G401 (cell line): ENCODE measurements around the gene CRLF1. TPM values are rescaled to one million over a fixed set of nuclear protein-coding genes. Genes with fewer than 3 reads are reported as not detected.
"Not testable (repeated sequence)": the region's sequence is repeated elsewhere in the genome, so short reads cannot be mapped to it uniquely, and the experiment has no call there.

Experiments used
- DNase-seq: peaks from one replicate; pipeline ENCODE4 v3.0.0-alpha.2; 2015; ENCODE audit warnings: low spot score
- in situ Hi-C: cut with HindIII; loops from 2 replicates; pipeline ENCODE4 v1.10.0; 2016; ENCODE audit warnings: low sequenced_read_pairs, mixed read lengths
- total RNA-seq: library from RNA; depleted of rRNA; stranded (reverse); fragments of >200 nt; shearing (Covaris generic); gene quantifications from 2 replicates; pipeline ENCODE4 v1.2.3, GENCODE V29; 2014

Gene CRLF1
- total RNA-seq, 1 experiment from 2014 or later, result 148 TPM

DNA sequence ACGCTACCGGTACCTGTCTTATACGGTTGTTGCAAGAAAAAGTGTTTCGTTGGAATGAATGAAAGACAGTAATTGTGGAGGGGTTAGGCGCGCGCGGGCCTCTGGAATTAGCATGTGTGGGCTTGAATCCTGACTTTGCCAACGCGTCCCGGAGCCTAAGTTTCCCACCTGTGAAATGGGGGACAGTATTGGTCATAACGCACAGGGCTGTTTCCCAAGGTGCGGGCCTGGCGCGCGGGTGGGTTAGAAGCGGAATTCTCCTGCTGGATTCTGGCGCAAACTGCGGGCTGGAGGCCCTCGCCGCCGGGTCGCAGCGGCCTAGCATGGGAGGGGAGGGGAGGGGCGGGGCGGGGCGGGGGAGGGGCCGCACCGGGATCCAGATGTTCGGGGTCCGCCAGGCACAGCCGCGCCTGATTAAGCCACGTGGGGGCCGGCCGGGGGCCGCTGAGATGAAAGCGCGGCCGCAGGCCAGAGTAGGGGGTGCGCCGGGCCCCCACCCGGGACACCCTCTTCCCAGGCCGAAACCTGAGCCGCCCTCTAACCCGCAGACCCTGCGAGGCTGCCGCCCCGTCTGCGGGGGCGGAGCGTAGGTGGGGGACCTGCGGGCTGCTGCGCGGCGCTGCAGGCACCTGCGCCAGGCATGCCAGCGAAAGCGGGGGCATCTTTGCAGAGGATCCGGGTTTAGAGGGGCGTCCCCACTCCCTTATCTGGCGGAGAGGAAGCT lies 4.9 kb upstream of the CRLF1 start:
- in situ Hi-C loops, result no loop called here
- no peak for DNase-seq

DNA sequence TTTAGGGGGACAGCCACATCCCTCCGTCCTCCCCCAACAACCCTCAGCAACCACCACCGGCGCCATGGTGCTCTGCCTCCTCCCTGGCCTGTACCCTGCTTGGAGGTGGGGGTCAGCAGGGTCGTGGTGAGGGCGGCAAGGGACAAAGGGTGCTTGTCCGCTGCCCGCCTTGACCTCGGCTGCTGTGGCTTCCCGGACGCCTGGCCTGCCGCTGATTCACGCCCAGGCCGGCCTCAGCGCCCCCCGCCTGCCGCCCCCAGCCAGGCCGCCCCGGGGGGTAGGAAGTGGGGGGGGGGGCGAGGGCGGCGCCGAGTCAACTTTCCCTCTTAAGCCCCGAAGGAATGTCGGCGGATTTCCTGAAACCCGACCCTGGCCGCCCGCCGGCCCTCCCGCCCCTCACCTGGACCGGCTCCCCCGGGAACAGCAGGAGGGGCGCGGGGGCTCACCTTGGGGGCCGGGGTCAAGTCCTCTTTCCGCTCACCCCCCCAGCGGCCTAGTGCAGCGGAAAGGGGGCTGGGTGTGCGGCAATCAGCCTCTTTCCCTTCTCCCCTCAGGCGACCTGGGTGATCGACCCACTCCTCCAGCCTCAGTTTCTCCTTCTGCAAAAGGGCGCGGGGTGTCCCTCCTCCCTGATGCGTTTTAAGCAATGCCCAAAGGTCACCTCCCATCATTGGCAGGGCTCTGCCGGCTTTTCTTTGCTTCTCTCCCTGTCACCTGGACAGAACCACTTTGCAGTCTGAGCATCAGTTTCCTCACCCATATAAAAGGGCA lies 4.1 kb upstream of the CRLF1 start:
- no peak for DNase-seq
- in situ Hi-C loops, result no loop called here

- in situ Hi-C loops, result no loop called here
- DNase-seq, result no peak
Observed at GRCh38 chr19:18610245-18610555, 3.6 kb upstream of the CRLF1 start.

- in situ Hi-C loops, result no loop called here
- no peak for DNase-seq
Observed at GRCh38 chr19:18609717-18610051, 3.1 kb upstream of the CRLF1 start.

DNA sequence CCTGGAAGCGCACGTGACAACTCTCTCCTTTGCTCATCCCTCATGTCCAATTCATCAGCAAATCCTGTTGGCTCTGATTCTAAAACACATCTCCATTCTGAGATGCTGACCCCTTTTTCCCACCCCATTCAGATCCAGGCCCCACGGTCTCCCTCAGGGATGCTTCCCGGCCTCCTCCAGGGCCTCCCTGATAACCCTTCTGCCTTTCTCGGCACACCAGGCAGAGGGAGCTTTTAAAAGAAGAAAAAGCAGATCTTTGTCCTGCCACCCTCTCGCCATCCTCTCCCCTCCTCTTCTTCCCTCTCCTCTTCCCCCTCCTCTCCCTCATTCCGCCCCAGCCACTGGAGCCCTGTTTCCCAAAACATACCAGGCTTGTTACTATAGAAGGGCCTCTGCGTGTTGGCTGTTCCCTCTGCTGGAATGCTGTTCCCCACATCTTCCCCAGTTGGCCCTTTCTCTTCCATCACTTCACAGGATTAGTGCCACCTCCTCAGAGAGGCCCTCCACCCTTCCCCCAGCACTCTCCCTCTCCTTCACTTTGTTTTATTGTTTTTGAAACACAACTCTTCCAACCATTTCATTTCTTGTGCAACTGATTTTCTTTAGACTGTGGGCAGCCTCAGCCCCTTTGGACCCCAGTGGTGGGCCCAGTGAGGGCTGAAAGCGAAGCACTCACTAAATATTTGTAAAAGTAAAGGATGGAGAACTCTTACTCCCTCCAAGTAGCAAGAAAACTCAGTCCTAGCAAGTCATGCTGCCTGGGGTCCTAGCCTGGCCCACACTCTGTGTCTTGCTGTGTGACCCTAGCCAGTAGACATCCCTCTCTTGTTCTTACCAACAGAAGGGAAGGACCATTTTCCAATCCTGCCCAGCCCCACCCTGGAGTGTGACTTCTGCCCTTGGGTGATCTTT lies 2.5 kb upstream of the CRLF1 start:
- DNase-seq, result no peak
- in situ Hi-C loops, result no loop called here

DNA sequence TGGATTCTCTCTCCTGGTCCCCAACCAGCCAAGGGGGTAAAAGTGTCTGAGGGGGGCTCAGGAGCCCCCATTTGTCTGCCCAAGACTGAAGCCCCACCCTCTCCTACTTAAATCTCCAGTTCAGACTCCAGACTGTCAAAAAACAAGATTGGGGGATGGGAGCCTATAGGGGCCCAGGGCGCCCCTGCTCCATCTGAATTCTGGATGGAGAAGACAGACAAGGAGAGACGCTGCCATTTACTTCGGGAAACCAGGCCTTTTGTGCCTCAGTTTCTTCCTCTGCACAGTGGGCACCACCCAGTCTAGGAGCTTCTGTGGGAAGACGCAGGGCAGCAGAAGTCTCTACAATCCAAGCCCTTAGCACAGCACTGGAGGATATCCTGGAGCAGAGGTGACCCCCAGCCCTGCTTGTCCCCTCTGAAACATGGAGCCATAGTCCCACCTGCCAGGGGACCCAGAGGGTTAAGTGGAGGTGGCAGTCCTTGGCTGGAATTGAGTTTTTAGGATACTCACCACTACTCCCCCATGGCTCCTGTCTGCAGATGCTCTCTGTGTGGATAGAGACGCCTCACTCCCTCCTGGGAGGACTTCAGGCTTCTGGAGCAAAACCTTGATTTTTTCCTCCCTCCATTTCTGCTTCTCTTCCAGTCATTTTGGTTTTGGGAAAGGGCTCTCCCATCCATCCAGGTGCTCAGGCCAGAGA lies 1.7 kb upstream of the CRLF1 start:
- in situ Hi-C loops, result no loop called here
- DNase-seq, result no peak

- no peak for DNase-seq
- in situ Hi-C loops, result no loop called here
Observed at GRCh38 chr19:18607226-18608101, 865 bp upstream of the CRLF1 start.

DNA sequence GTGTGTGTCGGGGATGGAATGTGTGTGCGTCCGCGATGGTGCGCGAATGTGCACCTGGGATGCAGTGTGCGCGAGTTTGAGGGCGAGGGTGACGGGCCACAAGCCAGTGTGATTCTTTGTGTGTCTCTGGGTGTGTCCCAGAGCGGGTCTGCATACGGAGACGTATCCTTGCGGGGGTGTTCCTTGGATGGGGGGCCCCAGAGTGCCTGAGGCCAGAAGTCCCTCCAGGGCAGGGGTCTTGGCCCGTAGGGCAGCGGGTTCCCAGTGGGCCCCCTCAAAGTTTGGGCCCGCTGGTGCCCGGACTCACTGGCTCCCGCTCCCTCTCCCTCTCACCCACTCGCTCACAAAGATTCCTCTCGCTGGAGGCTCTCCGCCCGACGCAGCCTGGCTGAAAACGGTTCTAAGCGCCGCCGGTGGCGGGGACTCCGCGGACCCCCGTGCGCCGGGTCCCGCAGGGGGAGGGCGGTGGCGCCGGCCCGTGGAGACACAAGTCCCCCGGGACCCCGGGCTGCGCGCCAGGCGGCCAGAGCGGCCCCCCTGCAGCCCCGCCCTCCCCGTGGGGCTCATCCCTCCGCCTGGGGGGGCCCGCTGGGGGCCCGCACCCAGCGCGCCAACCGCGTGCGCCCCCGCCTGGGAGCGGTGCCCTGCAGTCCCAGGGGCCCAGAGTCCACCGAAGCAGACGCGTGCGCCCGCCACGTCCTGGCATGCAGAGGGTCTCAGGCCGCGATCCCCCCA lies 886 bp downstream of the CRLF1 start:
- in situ Hi-C loops, result no loop called here
- DNase-seq, result no peak

- no peak for DNase-seq
- in situ Hi-C loops, result no loop called here
Observed at GRCh38 chr19:18605196-18605545, 1.4 kb downstream of the CRLF1 start.

DNA sequence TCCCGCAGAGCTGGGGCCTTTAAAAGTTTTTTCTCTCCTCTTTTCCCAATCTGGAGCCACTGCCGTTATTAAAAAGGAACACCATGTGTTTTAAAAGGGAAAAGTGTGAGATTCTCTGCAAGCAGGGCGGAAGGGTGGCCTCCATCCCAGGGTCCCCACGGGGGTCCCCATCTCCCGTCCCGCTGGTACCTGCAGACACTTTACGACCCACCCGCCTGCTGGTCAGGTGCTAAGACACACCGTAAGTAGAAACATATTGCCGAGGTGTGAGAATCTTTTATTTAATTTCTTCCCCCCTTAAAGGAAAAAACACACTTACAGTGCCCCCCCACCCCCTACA lies 1.8 kb downstream of the CRLF1 start:
- in situ Hi-C loops, result no loop called here
- no peak for DNase-seq

- no peak for DNase-seq
- in situ Hi-C loops, result no loop called here
Observed at GRCh38 chr19:18603958-18604819, 2.4 kb downstream of the CRLF1 start.

GRCh38 chr19:18603255-18603957 lies 3.2 kb downstream of the CRLF1 start:
- no peak for DNase-seq
- in situ Hi-C loops, result no loop called here

DNA sequence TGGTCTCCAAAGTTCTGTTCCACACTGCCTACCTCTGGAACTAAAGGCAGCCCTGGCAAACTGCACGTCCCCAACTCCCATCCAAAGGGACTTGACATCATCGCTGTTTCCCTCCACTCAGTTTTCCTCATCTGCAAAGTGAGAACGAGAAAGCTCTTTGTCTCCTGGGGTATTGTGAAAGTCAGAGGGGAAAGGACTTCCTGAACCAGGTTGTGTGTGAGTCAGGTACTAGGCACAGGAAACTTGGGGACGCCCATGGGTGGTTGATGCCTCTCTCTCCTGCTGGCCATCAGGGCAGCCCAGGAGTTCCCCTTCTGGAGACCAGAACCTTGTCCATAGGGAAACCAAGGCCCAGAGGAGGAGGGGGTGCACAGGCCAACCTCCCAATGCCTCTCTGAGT lies 4.7 kb downstream of the CRLF1 start:
- in situ Hi-C loops, result no loop called here

DNA sequence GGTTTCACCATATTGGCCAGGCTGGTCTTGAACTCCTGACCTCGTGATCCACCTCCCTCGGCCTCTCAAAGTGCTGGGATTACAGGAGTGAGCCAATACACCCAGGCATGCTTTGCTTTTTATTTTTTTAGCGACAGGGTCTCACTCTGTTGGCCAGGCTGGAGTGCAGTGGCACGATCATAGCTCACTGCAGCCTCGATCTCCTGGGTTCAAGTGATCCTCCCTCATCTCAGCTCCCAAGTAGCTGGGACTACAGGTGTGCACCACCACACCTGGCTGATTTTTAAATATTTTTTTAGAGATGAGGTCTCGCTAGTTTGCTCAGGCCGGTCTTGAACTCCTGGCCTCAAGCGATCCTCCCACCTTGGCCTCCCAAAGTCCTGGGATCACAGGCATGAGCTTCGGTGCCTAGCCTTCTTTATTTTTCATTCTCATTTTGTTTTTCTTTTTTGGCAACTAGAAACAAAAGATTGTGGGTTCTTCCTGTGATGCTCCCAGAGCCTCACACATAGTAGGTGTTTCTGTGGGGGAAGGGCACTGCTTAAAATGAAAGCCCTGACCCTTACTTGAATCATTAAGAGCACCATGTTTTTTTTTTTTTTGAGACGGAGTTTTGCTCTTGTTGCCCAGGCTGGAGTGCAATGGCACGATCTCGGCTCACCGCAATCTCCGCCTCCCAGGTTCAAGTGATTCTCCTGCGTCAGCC lies 5.8 kb downstream of the CRLF1 start:
- DNase-seq, in situ Hi-C loops: not testable (repeated sequence)

More for the DNA sequence above, 4.7 kb downstream of the CRLF1 start:
- DNase-seq, result no peak

DNA sequence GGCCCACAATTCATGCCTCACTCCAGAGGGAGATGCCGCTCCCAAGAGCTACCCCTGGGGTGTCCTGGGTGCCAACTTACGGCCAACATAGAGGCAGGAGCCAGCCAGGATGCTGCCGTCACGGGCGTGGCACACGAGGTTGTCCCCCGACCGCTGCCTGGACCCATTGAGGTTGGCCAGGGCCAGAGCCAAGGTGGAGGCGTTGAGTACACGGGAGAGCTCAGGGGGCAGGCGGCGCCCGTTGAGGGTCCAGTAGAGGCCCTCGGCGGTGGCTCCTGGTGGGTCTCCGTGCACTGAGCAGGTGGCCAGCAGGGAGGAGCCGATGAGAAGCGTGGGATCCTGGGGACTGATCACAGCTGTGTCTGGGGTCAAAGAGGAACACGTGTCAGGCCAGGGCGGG lies 7.1 kb downstream of the CRLF1 start:
- no peak for DNase-seq
- in situ Hi-C loops, result no loop called here
